GM12892 (cell line): ENCODE results near the gene CYP17A1.

Experiments used
- POLR2A ChIP-seq: IDR thresholded peaks from 2 replicates; pipeline ENCODE4 v1.6.1; 2011; ENCODE audit warnings: low read depth, low read length, control low read depth
- POLR2AphosphoS5 ChIP-seq: IDR thresholded peaks from 2 replicates; pipeline ENCODE4 v1.6.1; 2011; ENCODE audit warnings: low read depth, low read length, control low read depth
- TAF1 ChIP-seq: IDR thresholded peaks from 2 replicates; pipeline ENCODE4 v1.6.1; 2011; ENCODE audit warnings: low read depth, mild to moderate bottlenecking, control low read depth, low read length, borderline replicate concordance

- TF ChIP-seq POLR2A (no peak), POLR2AphosphoS5 (no peak), TAF1 (no peak)
These were observed 22.1 kb downstream of the CYP17A1 start for GRCh38 chr10:102814873-102815661.
